B cell (primary cell): ENCODE results near the gene PIGA. TPM values are rescaled to one million over a fixed set of nuclear protein-coding genes. Genes with fewer than 3 reads are reported as not detected.

Experiments
- ATAC-seq: fragments of 200-7000 bp; cut with Tn5 transposase; one replicate; pipeline ENCODE4 v1.10.0; 2021; ENCODE audit warnings: low read depth, mild to moderate bottlenecking, moderate number of reproducible peaks, moderate library complexity
- CTCF ChIA-PET: fragments of 350-600 bp; sonication (Branson Sonifier 250); formaldehyde crosslinking; loops from one replicate; lab custom pipeline; 2021; ENCODE audit warnings: antibody characterized with exemption, inconsistent platforms; lab: Charles Lee
- POLR2A ChIA-PET: fragments of 350-600 bp; sonication (Branson Sonifier 250); formaldehyde crosslinking; loops from one replicate; lab custom pipeline; 2021; ENCODE audit warnings: antibody characterized with exemption; lab: Charles Lee
- DNase-seq: peaks from one replicate; pipeline ENCODE4 v3.0.0; 2013
- H2AFZ ChIP-seq: 2 replicates; pipeline ENCODE4 v1.6.1; 2012; ENCODE audit warnings: mild to moderate bottlenecking, low read depth, low read length; ENCODE audit not compliant: insufficient read depth, poor library complexity, severe bottlenecking
- H3K27ac ChIP-seq, 2 donors: 1 replicate in 1 of 2; 2 replicates in 1 of 2; pipeline ENCODE4 v1.5.1; 2012 to 2013; ENCODE audit warnings: low read length in 2 of 2, mild to moderate bottlenecking in 2 of 2, moderate library complexity in 1 of 2
- H3K27me3 ChIP-seq, 4 experiments: fragments of 200-600 bp in 1 of 4; sonication (generic) in 1 of 4; replicated peaks in 1 of 4; 1 replicate in 2 of 4; 2 replicates in 2 of 4; pipeline versions ENCODE4 v1.6.1 to v1.7.0; 2013 to 2016; ENCODE audit warnings: low read length in 3 of 4, mild to moderate bottlenecking in 2 of 4, mixed read lengths in 1 of 4, moderate library complexity in 1 of 4; ENCODE audit not compliant: insufficient read depth in 4 of 4, control insufficient read depth in 3 of 4; ENCODE audit errors: control extremely low read depth in 1 of 4
- H3K36me3 ChIP-seq, 2 experiments: replicated peaks in 1 of 2; 1 replicate in 1 of 2; 2 replicates in 1 of 2; pipeline versions ENCODE4 v1.6.1 to v1.7.1; 2013; ENCODE audit warnings: low read length in 1 of 2; ENCODE audit not compliant: insufficient read depth in 2 of 2, control insufficient read depth in 1 of 2; ENCODE audit errors: control extremely low read depth in 1 of 2, extremely low read depth in 1 of 2
- H3K4me1 ChIP-seq, 2 donors: fragments of 200-600 bp in 1 of 2; sonication (generic) in 1 of 2; 1 replicate in 1 of 2; 2 replicates in 1 of 2; pipeline versions ENCODE4 v1.5.1 to v1.6.1; 2013 to 2017; ENCODE audit warnings: low read length in 2 of 2; ENCODE audit not compliant: control insufficient read depth in 2 of 2, insufficient read depth in 2 of 2
- H3K4me2 ChIP-seq: replicated peaks from 2 replicates; pipeline ENCODE3; 2012; ENCODE audit warnings: mild to moderate bottlenecking, low read depth, low read length; ENCODE audit not compliant: poor library complexity, severe bottlenecking
- H3K4me3 ChIP-seq, 5 experiments: fragments of 200-600 bp in 1 of 5; sonication (generic) in 1 of 5; 1 replicate in 3 of 5; 2 replicates in 2 of 5; pipeline versions ENCODE4 v1.5.1 to v1.7.0; 2011 to 2016; ENCODE audit warnings: low read length in 4 of 5, mild to moderate bottlenecking in 4 of 5, low read depth in 2 of 5, control low read depth in 1 of 5, moderate library complexity in 1 of 5; ENCODE audit not compliant: insufficient read depth in 1 of 5; ENCODE audit errors: control extremely low read depth in 1 of 5, extremely low read depth in 1 of 5
- H3K79me2 ChIP-seq: fragments of 200-600 bp; sonication (generic); one replicate; pipeline ENCODE4 v1.6.0; 2016; ENCODE audit warnings: low read length; ENCODE audit not compliant: control insufficient read depth, insufficient read depth
- H3K9ac ChIP-seq: fragments of 200-600 bp; sonication (generic); 2 replicates; pipeline ENCODE4 v1.6.1; 2017; ENCODE audit warnings: mild to moderate bottlenecking, low read length, moderate library complexity
- H3K9me3 ChIP-seq, 3 donors: one replicate each; pipeline versions ENCODE4 v1.6.1 to v1.7.1; 2013; ENCODE audit warnings: low read length in 2 of 3; ENCODE audit not compliant: control insufficient read depth in 2 of 3, insufficient read depth in 1 of 3; ENCODE audit errors: control extremely low read depth in 1 of 3
- H4K20me1 ChIP-seq: 2 replicates; pipeline ENCODE4 v1.6.0; 2012; ENCODE audit warnings: mild to moderate bottlenecking, low read length; ENCODE audit not compliant: insufficient read depth, control insufficient read depth, poor library complexity, severe bottlenecking
- H3K27ac Mint-ChIP-seq: one replicate; pipeline ENCODE4 v1.8.0; 2021; ENCODE audit warnings: mixed read lengths
- H3K27me3 Mint-ChIP-seq: one replicate; pipeline ENCODE4 v1.8.0; 2021; ENCODE audit warnings: mixed read lengths
- H3K4me1 Mint-ChIP-seq: one replicate; pipeline ENCODE4 v1.8.0; 2021; ENCODE audit warnings: mixed read lengths
- H3K4me3 Mint-ChIP-seq: one replicate; pipeline ENCODE4 v1.8.0; 2021; ENCODE audit warnings: mixed read lengths
- H3K9me3 Mint-ChIP-seq: one replicate; pipeline ENCODE4 v1.8.0; 2022; ENCODE audit warnings: mixed read lengths; ENCODE audit not compliant: insufficient read depth
- CTCF ChIP-seq: fragments of 200-600 bp; IDR thresholded peaks from one replicate; pipeline ENCODE4 v1.8.0; 2022; ENCODE audit warnings: antibody characterized with exemption, mild to moderate bottlenecking
- EZH2 ChIP-seq: IDR thresholded peaks from 2 replicates; pipeline ENCODE4 v1.6.1; 2012; ENCODE audit warnings: borderline replicate concordance, low read depth, mild to moderate bottlenecking, moderate library complexity, low read length; ENCODE audit not compliant: insufficient read depth, poor library complexity, severe bottlenecking
- WGBS: methylation state at CpG from one replicate; pipeline ENCODE4 v1.1.5; 2013; ENCODE audit warnings: missing lambda C conversion rate; ENCODE audit not compliant: insufficient coverage; 5-methylcytosine and 5-hydroxymethylcytosine counted together
- intact Hi-C: fragments of 100-400 bp; cut with micrococcal nuclease; formaldehyde crosslinking; loops from one replicate; pipeline ENCODE4 v1.10.0; 2022
- polyA plus RNA-seq: library from polyadenylated mRNA; depleted of rRNA; stranded (reverse); fragments of >200 nt; gene quantifications from 2 replicates; pipeline ENCODE4 v1.2.3, GENCODE V29; 2012
- total RNA-seq, 2 donors: library from RNA; stranded (reverse); fragments of 120-200 nt in 1 of 2; gene quantifications; 1 replicate in 1 of 2; 2 replicates in 1 of 2; pipeline versions ENCODE4 v1.2.3 to v1.2.4, GENCODE V29; 2013 to 2022

Gene PIGA
- total and polyA plus RNA-seq, 2 donors (not counting 1 experiment from before 2014, with no cell fraction given): 13.0 to 25.7 TPM

- no CpG with 5 or more reads among the region's 5 CpGs for WGBS
- Histone ChIP-seq H3K4me2 (no peak overlapping the region), H3K4me3 (no peak overlapping the region), H3K36me3 (no peaks in the 10 kb centered on the region), H3K27me3 (peaks cover 0 to 21% (median 4%) of the 10 kb centered on the region in 4 experiments), H3K27ac (no peak overlapping the region), H2AFZ (no peak overlapping the region), H3K4me1 (no peaks in the 10 kb centered on the region), H3K9ac (no peak overlapping the region), H3K79me2 (no peaks in the 10 kb centered on the region), H4K20me1 (no peaks in the 10 kb centered on the region), H3K9me3 (no peaks in the 10 kb centered on the region)
- peaks cover 13% of the 10 kb centered on the region for H3K27me3 Mint-ChIP-seq
- no peaks in the 10 kb centered on the region for H3K4me1 Mint-ChIP-seq
- CTCF ChIA-PET: no interaction called here
- POLR2A ChIA-PET: no interaction called here
- TF ChIP-seq EZH2 (no peak), CTCF (no peak)
- intact Hi-C loops: no loop called here
- DNase-seq (no peak), ATAC-seq (no peak)
- H3K9me3 Mint-ChIP-seq: no peaks in the 10 kb centered on the region
- no peak overlapping the region for H3K4me3 Mint-ChIP-seq
- H3K27ac Mint-ChIP-seq: no peak overlapping the region
These were observed 7.8 kb upstream of the PIGA start for GRCh38 chrX:15343075-15343476.

GRCh38 chrX:15340867-15341266 lies 5.5 kb upstream of the PIGA start:
- H3K9me3 ChIP-seq: no peaks in the 10 kb centered on the region
- H3K79me2 ChIP-seq: no peaks in the 10 kb centered on the region
- no peaks in the 10 kb centered on the region for H4K20me1 ChIP-seq
- Mint-ChIP-seq H3K27ac (no peak overlapping the region), H3K27me3 (peaks cover 18% of the 10 kb centered on the region), H3K4me1 (peaks cover 9% of the 10 kb centered on the region), H3K4me3 (no peak overlapping the region), H3K9me3 (no peaks in the 10 kb centered on the region)
- ChIA-PET POLR2A (no interaction called here), CTCF (no interaction called here)
- H3K27ac ChIP-seq: no peak overlapping the region
- H3K27me3 ChIP-seq: peaks cover 0 to 21% (median 4%) of the 10 kb centered on the region in 4 experiments
- H3K4me2 ChIP-seq: no peak overlapping the region
- no peak overlapping the region for H2AFZ ChIP-seq
- DNase-seq (no peak), ATAC-seq (no peak)
- H3K4me3 ChIP-seq: no peak overlapping the region
- H3K36me3 ChIP-seq: no peaks in the 10 kb centered on the region
- H3K9ac ChIP-seq: no peak overlapping the region
- peaks cover 4 to 6% of the 10 kb centered on the region in 2 donors for H3K4me1 ChIP-seq
- no CpG with 5 or more reads among the region's 2 CpGs for WGBS
- no peak for TF ChIP-seq EZH2
- no peak for TF ChIP-seq CTCF
- intact Hi-C loops: no loop called here
